Right lobe of liver (tissue), 4 donors: ENCODE data around the gene IDS.

ENCODE experiments used
- CTCF ChIP-seq, 4 donors: fragments of 200-600 bp in 3 of 4; fragments of 450-650 bp in 1 of 4; IDR thresholded peaks; one replicate each; pipeline versions ENCODE4 v1.5.1 to v1.8.0; 2016 to 2022; ENCODE audit warnings: antibody characterized with exemption in 4 of 4, mild to moderate bottlenecking in 2 of 4
- POLR2A ChIP-seq: fragments of 450-650 bp; IDR thresholded peaks from one replicate; pipeline ENCODE4 v1.6.1; 2017; ENCODE audit warnings: antibody characterized with exemption, mild to moderate bottlenecking
- donor health status: DM: no; HTN: no; CAD: no.
- donor health status: DM: no; HTN: no; CAD: no.
- donor health status: DM: no; HTN: yes; CAD: no.

- TF ChIP-seq CTCF (IDR thresholded peaks at IDR 0.05) (no peak), POLR2A (no peak)
These were observed 9.5 kb downstream of the IDS start for GRCh38 chrX:149495573-149496071.
